DND-41 (cell line): ENCODE data around the gene PRF1.

Experiments
- ATAC-seq: fragments of 200-7000 bp; cut with Tn5 transposase; 3 replicates; pipeline ENCODE4 v1.9.1; 2021; ENCODE audit warnings: low read depth; ENCODE audit not compliant: insufficient read depth
- DNase-seq: peaks from one replicate; pipeline ENCODE4 v3.0.0-alpha.2; 2020
- H2AFZ ChIP-seq: 2 replicates; pipeline ENCODE4 v1.6.0; 2012; ENCODE audit warnings: low read depth, low read length
- H3K27ac ChIP-seq: 2 replicates; pipeline ENCODE4 v1.5.1; 2012; ENCODE audit warnings: low read length, inconsistent platforms
- H3K27me3 ChIP-seq: fragments of 200-600 bp; sonication (generic); 2 replicates; pipeline ENCODE4 v1.6.0; 2012; ENCODE audit warnings: low read length, mild to moderate bottlenecking, inconsistent platforms; ENCODE audit not compliant: insufficient read depth, poor library complexity
- H3K36me3 ChIP-seq: 2 replicates; pipeline ENCODE4 v1.5.1; 2012; ENCODE audit warnings: low read length, inconsistent platforms; ENCODE audit not compliant: insufficient read depth
- H3K4me1 ChIP-seq: 2 replicates; pipeline ENCODE4 v1.5.1; 2012; ENCODE audit warnings: mild to moderate bottlenecking, low read length; ENCODE audit not compliant: insufficient read depth
- H3K4me2 ChIP-seq: 2 replicates; pipeline ENCODE4 v1.6.0; 2012; ENCODE audit warnings: mild to moderate bottlenecking, moderate library complexity, low read length, inconsistent platforms; ENCODE audit not compliant: insufficient read depth
- H3K4me3 ChIP-seq, 2 experiments: fragments of 200-600 bp in 1 of 2; shearing (Covaris generic) in 1 of 2; 2 replicates each; pipeline ENCODE4 v1.5.1; 2012 to 2016; ENCODE audit warnings: inconsistent platforms in 2 of 2, low read length in 2 of 2, mild to moderate bottlenecking in 2 of 2, low read depth in 1 of 2, moderate library complexity in 1 of 2
- H3K79me2 ChIP-seq: 2 replicates; pipeline ENCODE4 v1.6.0; 2012; ENCODE audit warnings: low read length, inconsistent platforms; ENCODE audit not compliant: insufficient read depth
- H3K9ac ChIP-seq: 2 replicates; pipeline ENCODE4 v1.6.0; 2012; ENCODE audit warnings: low read depth, mild to moderate bottlenecking, inconsistent platforms, low read length, moderate library complexity
- H3K9me3 ChIP-seq: 2 replicates; pipeline ENCODE4 v1.5.1; 2012; ENCODE audit warnings: low read length, moderate library complexity, mild to moderate bottlenecking, inconsistent platforms; ENCODE audit not compliant: insufficient read depth, severe bottlenecking
- H4K20me1 ChIP-seq: 2 replicates; pipeline ENCODE4 v1.6.0; 2012; ENCODE audit warnings: low read length; ENCODE audit not compliant: insufficient read depth
- CTCF ChIP-seq: IDR thresholded peaks from 2 replicates; pipeline ENCODE4 v1.5.1; 2012; ENCODE audit warnings: borderline replicate concordance, low read length, moderate library complexity, mild to moderate bottlenecking; ENCODE audit not compliant: poor library complexity, severe bottlenecking; ENCODE audit errors: extremely low read depth
- EZH2 ChIP-seq: IDR thresholded peaks from 3 replicates; pipeline ENCODE4 v1.6.1; 2012; ENCODE audit warnings: borderline replicate concordance, low read depth, mild to moderate bottlenecking, moderate library complexity, low read length, inconsistent platforms; ENCODE audit not compliant: severe bottlenecking

PRF1 gene

GRCh38 chr10:70603449-70603801, 884 bp upstream of the PRF1 start:
- H3K4me1 ChIP-seq: peaks cover 18% of the 10 kb centered on the region
- H3K79me2 ChIP-seq: no peaks in the 10 kb centered on the region
- DNase-seq: no peak
- peak overlapping the region; percentile 65 for H3K27ac ChIP-seq
- TF ChIP-seq CTCF: no peak
- H3K9ac ChIP-seq: 0 out of 2 replicates have a peak overlapping the region, but pooled peaks have one; percentile 23
- H3K36me3 ChIP-seq: no peaks in the 10 kb centered on the region
- no peaks in the 10 kb centered on the region for H3K27me3 ChIP-seq
- H3K4me3 ChIP-seq: no peak overlapping the region
- ATAC-seq: no peak
- H3K9me3 ChIP-seq: no peaks in the 10 kb centered on the region
- H2AFZ ChIP-seq: no peak overlapping the region
- H4K20me1 ChIP-seq: no peaks in the 10 kb centered on the region
- H3K4me2 ChIP-seq: no peak overlapping the region

- H3K79me2 ChIP-seq: no peaks in the 10 kb centered on the region
- H3K9me3 ChIP-seq: no peaks in the 10 kb centered on the region
- no peak for DNase-seq
- H3K4me2 ChIP-seq: peak overlapping the region; percentile 62
- H3K4me1 ChIP-seq: peaks cover 18% of the 10 kb centered on the region
- no peak overlapping the region for H2AFZ ChIP-seq
- no peaks in the 10 kb centered on the region for H4K20me1 ChIP-seq
- no peaks in the 10 kb centered on the region for H3K27me3 ChIP-seq
- no peaks in the 10 kb centered on the region for H3K36me3 ChIP-seq
- H3K4me3 ChIP-seq: peak overlapping the region in 1 of 2 experiments; percentile 51; a peak in 2 of 4 replicates
- H3K9ac ChIP-seq: peak overlapping the region; percentile 40
- peak overlapping the region; percentile 67 for H3K27ac ChIP-seq
- TF ChIP-seq EZH2 (no peak), CTCF (no peak)
- ATAC-seq: no peak
Measured at GRCh38 chr10:70601746-70602145, 795 bp downstream of the PRF1 start.

- Histone ChIP-seq H3K27me3 (no peaks in the 10 kb centered on the region), H3K4me2 (no peak overlapping the region), H4K20me1 (no peaks in the 10 kb centered on the region), H3K36me3 (no peaks in the 10 kb centered on the region), H3K9me3 (no peaks in the 10 kb centered on the region), H3K9ac (no peak overlapping the region), H2AFZ (no peak overlapping the region), H3K27ac (no peak overlapping the region), H3K79me2 (no peaks in the 10 kb centered on the region), H3K4me3 (no peak overlapping the region), H3K4me1 (peaks cover 18% of the 10 kb centered on the region)
- ATAC-seq (no peak), DNase-seq (no peak)
- TF ChIP-seq EZH2 (no peak), CTCF (no peak)
Measured at GRCh38 chr10:70600512-70601395, 1.8 kb downstream of the PRF1 start.
